ENCODE measurements around the gene PEX6. TPM values are rescaled to one million over a fixed set of nuclear protein-coding genes. Genes with fewer than 3 reads are reported as not detected.

PEX6 gene
- polyA plus RNA-seq, 1 of the 3 experiments (the other 2 are of a cell fraction): 15.3 TPM

- Histone ChIP-seq H3K79me2 (ENCODE audit: insufficient read depth) (no peaks in the 10 kb centered on the region), H3F3A (replicated peaks; ENCODE audit: insufficient read depth) (no peaks in the 10 kb centered on the region), H3K9ac (no peak overlapping the region), H3K27ac (ENCODE audit: low read depth in 2 of 2, low read length in 1 of 2) (no peak overlapping the region), H3K4me3 (ENCODE audit: low read depth in 2 of 2, low read length in 1 of 2) (no peak overlapping the region), H3K36me3 (replicated peaks in 1 of 2; ENCODE audit: control insufficient read depth in 1 of 2, insufficient read depth in 2 of 2, low read length in 1 of 2) (peaks cover 0 to 25% of the 10 kb centered on the region in 2 experiments), H3K27me3 (ENCODE audit: insufficient read depth) (no peaks in the 10 kb centered on the region), H3K9me2 (no peaks in the 10 kb centered on the region), H4K20me1 (ENCODE audit: insufficient read depth) (no peaks in the 10 kb centered on the region), H3K9me3 (no peaks in the 10 kb centered on the region), H2AFZ (ENCODE audit: low read depth) (no peak overlapping the region), H3K4me2 (no peak overlapping the region), H3K4me1 (ENCODE audit: control insufficient read depth in 1 of 2, insufficient read depth in 2 of 2, low read depth in 1 of 2, low read length in 1 of 2) (peaks cover 0 to 7% of the 10 kb centered on the region in 2 experiments; a peak in 1 of 4 replicates)
- no peak for DNase-seq
- ChIA-PET CTCF (no interaction called here), POLR2A (interaction anchor here (2.1 kb wide), 1 partner anchor 17 kb away, joined by 4 read pairs; the partner anchor contains the start of gene PEX6)
- no peak for TF ChIP-seq ZBTB33 (IDR thresholded peaks at IDR 0.05; ENCODE audit: borderline replicate concordance, low read depth)
- TF ChIP-seq POLR2AphosphoS5 (IDR thresholded peaks at IDR 0.05; ENCODE audit: low read depth, low read length): no peak
- no peak for TF ChIP-seq FOXJ3 (CRISPR knock-in tag; IDR thresholded peaks at IDR 0.05)
- no peak for TF ChIP-seq JUND (IDR thresholded peaks at IDR 0.05)
- no peak for TF ChIP-seq RFX5 (IDR thresholded peaks at IDR 0.05; ENCODE audit: low read length)
- no peak for TF ChIP-seq ELF1 (IDR thresholded peaks at IDR 0.05)
- no peak for TF ChIP-seq CHD2 (IDR thresholded peaks at IDR 0.05; ENCODE audit: low read length, partially characterized antibody)
- TF ChIP-seq, protein P1, sequence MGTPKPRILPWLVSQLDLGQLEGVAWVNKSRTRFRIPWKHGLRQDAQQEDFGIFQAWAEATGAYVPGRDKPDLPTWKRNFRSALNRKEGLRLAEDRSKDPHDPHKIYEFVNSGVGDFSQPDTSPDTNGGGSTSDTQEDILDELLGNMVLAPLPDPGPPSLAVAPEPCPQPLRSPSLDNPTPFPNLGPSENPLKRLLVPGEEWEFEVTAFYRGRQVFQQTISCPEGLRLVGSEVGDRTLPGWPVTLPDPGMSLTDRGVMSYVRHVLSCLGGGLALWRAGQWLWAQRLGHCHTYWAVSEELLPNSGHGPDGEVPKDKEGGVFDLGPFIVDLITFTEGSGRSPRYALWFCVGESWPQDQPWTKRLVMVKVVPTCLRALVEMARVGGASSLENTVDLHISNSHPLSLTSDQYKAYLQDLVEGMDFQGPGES (IDR thresholded peaks at IDR 0.05; ENCODE audit: low read depth, low read length): no peak
- TF ChIP-seq, protein P2, sequence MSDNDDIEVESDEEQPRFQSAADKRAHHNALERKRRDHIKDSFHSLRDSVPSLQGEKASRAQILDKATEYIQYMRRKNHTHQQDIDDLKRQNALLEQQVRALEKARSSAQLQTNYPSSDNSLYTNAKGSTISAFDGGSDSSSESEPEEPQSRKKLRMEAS (IDR thresholded peaks at IDR 0.05; ENCODE audit: low read depth): no peak
- TF ChIP-seq TAF1 (IDR thresholded peaks at IDR 0.05; ENCODE audit: borderline replicate concordance, low read depth, low read length): no peak
- 88% methylated on average over 8 of the region's 12 CpGs for WGBS (ENCODE audit: low lambda C conversion rate)
These were observed 16.9 kb downstream of the PEX6 start for GRCh38 chr6:42962096-42962495.

DNA sequence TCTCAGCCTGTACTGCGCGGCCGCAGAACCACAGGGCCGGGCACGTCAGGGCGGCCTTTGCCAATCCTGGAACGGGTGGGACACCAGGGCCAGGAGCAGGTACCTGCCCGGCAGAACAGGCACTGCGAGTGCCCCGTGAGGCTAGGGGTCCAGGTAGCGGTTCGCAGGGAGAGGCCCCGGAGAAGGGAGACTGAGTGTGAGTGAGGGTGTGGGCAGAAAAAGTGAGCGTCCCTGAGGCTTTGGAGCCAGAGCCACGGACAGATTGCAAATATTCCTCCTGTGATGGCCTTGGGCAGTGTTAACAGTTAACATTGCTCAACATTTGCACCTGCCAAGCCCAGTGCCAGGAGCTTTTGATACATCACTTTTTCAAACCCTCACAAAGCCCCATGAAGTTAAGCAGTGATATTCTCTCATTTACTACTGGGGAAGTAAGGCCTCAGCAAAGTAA lies 17.9 kb downstream of the PEX6 start:
- Histone ChIP-seq H3K79me2 (ENCODE audit: insufficient read depth) (no peaks in the 10 kb centered on the region), H3K36me3 (replicated peaks in 1 of 2; ENCODE audit: control insufficient read depth in 1 of 2, insufficient read depth in 2 of 2, low read length in 1 of 2) (peaks cover 0 to 19% of the 10 kb centered on the region in 2 experiments), H3K27me3 (ENCODE audit: insufficient read depth) (no peaks in the 10 kb centered on the region), H3F3A (replicated peaks; ENCODE audit: insufficient read depth) (no peaks in the 10 kb centered on the region), H4K20me1 (ENCODE audit: insufficient read depth) (no peaks in the 10 kb centered on the region), H3K4me2 (no peak overlapping the region), H3K9me2 (no peaks in the 10 kb centered on the region), H3K4me1 (ENCODE audit: control insufficient read depth in 1 of 2, insufficient read depth in 2 of 2, low read depth in 1 of 2, low read length in 1 of 2) (peaks cover 0 to 7% of the 10 kb centered on the region in 2 experiments; a peak in 1 of 4 replicates), H3K27ac (ENCODE audit: low read depth in 2 of 2, low read length in 1 of 2) (no peak overlapping the region), H3K9me3 (no peaks in the 10 kb centered on the region), H3K4me3 (ENCODE audit: low read depth in 2 of 2, low read length in 1 of 2) (peak overlapping the region in 1 of 2 experiments; percentile 34; a peak in 2 of 4 replicates), H2AFZ (ENCODE audit: low read depth) (no peak overlapping the region), H3K9ac (no peak overlapping the region)
- no peak for DNase-seq
- ChIA-PET POLR2A (interaction anchor here (0.5 to 1.2 kb wide), 3 partner anchors 8 to 32 kb away, joined by 3 to 8 read pairs (median 4); partner anchors contain the start of gene CNPY3), CTCF (interaction anchor here (1.2 kb wide), 1 partner anchor 75 kb away, joined by 3 read pairs; no protein-coding TSS in a partner anchor)
- 74% methylated on average over 15 of the region's 15 CpGs for WGBS (ENCODE audit: low lambda C conversion rate)
- TF ChIP-seq, protein P1 (IDR thresholded peaks at IDR 0.05; ENCODE audit: low read depth, low read length): no peak
- TF ChIP-seq USF2 (IDR thresholded peaks at IDR 0.05; ENCODE audit: borderline replicate concordance, low read depth, low read length): no peak
- no peak for TF ChIP-seq RFX5 (IDR thresholded peaks at IDR 0.05; ENCODE audit: low read length)
- no peak for TF ChIP-seq RXRA (IDR thresholded peaks at IDR 0.05; ENCODE audit: borderline replicate concordance, low read depth)
- no peak for TF ChIP-seq USF1 (IDR thresholded peaks at IDR 0.05; ENCODE audit: borderline replicate concordance, low read depth)
- TF ChIP-seq TAF1 (IDR thresholded peaks at IDR 0.05; ENCODE audit: borderline replicate concordance, low read depth, low read length): no peak
- TF ChIP-seq, protein P2 (IDR thresholded peaks at IDR 0.05; ENCODE audit: low read depth): no peak
- TF ChIP-seq, protein P3, sequence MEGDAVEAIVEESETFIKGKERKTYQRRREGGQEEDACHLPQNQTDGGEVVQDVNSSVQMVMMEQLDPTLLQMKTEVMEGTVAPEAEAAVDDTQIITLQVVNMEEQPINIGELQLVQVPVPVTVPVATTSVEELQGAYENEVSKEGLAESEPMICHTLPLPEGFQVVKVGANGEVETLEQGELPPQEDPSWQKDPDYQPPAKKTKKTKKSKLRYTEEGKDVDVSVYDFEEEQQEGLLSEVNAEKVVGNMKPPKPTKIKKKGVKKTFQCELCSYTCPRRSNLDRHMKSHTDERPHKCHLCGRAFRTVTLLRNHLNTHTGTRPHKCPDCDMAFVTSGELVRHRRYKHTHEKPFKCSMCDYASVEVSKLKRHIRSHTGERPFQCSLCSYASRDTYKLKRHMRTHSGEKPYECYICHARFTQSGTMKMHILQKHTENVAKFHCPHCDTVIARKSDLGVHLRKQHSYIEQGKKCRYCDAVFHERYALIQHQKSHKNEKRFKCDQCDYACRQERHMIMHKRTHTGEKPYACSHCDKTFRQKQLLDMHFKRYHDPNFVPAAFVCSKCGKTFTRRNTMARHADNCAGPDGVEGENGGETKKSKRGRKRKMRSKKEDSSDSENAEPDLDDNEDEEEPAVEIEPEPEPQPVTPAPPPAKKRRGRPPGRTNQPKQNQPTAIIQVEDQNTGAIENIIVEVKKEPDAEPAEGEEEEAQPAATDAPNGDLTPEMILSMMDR (IDR thresholded peaks at IDR 0.05): no peak
- TF ChIP-seq TEAD4 (IDR thresholded peaks at IDR 0.05; ENCODE audit: borderline replicate concordance, insufficient read depth): no peak
- no peak for TF ChIP-seq YY1 (IDR thresholded peaks at IDR 0.05; ENCODE audit: low read depth)
- no peak for TF ChIP-seq FOXJ3 (CRISPR knock-in tag; IDR thresholded peaks at IDR 0.05)
- TF ChIP-seq RCOR1 (IDR thresholded peaks at IDR 0.05; ENCODE audit: low read length): no peak
- TF ChIP-seq RAD21 (IDR thresholded peaks at IDR 0.05; ENCODE audit: low read length): no peak

Data from SK-N-SH (cell line).